Superior temporal gyrus (tissue), 1 donor: ENCODE data around the gene NLGN4Y.

ENCODE experiments used
- DNase-seq: peaks from one replicate; pipeline ENCODE4 v3.0.0-alpha.2; 2016; ENCODE audit errors: extremely low spot score

Gene NLGN4Y

DNA sequence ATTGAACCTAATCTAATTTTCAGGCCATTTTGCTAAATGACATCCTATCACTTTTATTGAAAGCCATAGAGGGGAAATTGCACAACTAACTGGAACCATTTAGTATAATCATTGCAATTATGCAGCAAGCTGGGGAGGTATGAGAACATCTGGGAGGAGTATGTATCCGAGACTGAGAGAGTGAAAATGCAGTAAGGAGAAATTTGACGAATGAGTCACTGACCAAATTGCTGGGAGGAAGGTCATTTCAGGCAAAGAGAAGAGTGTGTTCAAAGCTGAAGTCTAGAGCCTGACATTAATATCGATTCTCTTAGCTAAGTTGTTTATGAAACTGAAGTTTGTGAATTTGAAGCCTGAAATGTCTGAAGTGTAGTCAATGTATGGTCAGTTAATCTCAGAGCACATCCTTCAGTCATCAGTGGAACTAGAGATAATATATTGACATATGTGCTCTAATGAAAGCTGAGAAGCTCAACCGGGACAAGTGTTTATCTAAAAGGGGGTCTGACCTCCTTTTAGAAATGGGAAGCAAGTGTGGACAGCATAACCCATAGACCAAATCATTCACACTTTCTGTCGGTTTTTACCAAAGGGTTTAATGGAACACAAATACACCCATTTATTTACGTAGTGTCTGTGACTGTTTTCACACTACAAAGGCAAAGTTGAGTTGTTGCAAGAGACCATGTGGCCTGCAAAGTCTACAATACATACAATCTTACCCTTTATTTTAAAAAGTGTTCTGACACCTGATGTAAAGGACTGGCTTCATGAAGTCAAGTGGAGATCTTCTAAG lies 120.0 kb downstream of the NLGN4Y start:
- DNase-seq = no peak

DNA sequence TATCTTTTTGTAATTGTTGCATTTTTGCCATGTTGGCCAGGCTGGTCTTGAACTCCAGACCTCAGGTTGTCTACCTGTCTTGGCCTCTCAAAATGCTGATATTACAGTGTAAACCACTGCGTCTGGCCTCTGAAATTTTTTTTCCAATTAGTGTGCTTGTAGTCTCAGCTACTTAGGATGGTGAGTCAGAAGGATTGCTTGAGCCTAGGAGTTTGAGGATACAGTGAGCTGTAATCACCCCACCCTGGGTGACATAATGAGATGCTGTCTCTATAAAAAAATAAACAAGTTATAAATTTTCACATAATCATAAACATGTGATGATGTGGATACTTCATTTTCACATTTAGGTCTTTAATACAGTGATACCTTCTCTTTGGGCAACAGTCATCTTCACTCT lies 154.9 kb downstream of the NLGN4Y start:
- no peak for DNase-seq

GRCh38 chrY:14694543-14694942 lies 170.2 kb downstream of the NLGN4Y start:
- DNase-seq = no peak

DNA sequence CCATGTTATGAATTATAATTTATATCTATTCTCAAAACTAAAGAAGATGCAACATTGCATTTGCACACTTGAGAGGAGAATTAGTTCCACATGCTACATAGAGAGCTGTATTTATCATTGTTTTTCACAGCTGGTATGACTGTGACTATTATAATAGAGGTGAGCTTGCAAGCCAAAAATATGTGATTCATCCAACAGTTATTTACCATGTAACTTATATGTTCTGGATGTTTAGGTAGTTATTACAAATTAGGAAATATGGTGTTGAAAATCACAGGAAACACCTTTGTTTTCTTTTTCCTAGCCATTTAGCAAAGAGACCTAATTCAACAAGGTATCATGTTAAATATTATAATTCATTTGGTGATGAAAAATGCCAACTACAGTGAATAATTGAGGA lies 183.8 kb downstream of the NLGN4Y start:
- no peak for DNase-seq

DNA sequence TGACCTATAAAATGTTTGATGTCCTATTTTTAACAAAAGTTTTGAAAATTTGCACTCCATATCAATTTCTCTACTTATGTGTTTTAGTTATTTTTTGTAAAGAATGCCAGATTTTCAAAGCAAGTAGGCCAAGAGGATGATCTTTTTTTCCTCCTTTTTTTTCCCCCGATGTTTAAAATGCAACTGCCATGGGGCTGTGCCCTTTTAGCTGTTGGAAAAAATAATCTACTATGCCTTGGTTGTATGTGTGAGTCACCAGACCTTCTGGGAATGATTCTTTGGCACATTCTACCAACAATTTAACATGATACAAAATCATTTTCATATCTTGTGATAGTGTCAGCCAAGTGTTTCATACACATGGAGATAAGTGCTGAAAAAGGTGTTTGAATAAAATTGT lies 217.3 kb downstream of the NLGN4Y start:
- DNase-seq = no peak

DNA sequence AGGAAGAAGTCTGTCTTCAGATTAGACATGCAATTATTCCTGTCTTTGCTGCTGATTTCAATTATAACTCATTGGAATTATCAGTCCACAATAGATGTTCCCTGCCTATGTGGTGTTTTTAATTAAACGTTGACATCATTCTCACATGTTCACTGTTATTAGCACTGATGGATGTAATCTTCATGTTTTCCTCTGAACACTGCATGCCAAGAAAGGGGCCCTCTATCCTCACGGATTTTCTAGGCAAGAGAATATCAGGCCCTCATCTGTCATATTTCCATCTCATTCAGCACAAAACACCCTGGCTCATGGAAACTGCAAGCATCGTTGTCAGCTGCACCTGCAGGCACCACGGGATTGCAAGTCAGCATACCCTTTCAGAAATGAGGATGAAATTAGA lies 224.0 kb downstream of the NLGN4Y start:
- no peak for DNase-seq

- no peak for DNase-seq
Measured at GRCh38 chrY:14755571-14755970, 231.2 kb downstream of the NLGN4Y start.

DNA sequence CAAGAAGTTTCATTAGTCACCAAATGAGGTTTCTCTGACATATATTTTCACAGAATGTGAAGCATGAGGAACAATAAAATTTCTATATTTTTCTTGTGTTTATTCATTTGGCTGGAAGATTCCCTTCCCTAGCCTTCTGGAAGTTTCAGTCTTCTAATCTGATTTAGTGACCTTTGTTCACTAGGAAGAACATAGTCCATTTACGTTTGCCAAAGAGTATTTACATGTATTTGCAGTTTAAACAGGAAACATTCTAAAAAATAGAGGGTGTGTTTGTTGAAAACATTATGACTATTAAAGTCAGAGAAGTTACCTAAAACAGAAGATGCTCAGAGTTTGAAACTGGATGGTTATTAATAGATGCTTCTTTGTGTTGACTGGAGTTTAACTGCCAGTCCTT lies 238.6 kb downstream of the NLGN4Y start:
- DNase-seq = no peak

GRCh38 chrY:14763600-14763999 lies 239.3 kb downstream of the NLGN4Y start:
- DNase-seq = peak; percentile 63

- no peak for DNase-seq
Measured at GRCh38 chrY:14778208-14778607, 253.9 kb downstream of the NLGN4Y start.

- no peak for DNase-seq
Measured at GRCh38 chrY:14793104-14793503, 268.8 kb downstream of the NLGN4Y start.

DNA sequence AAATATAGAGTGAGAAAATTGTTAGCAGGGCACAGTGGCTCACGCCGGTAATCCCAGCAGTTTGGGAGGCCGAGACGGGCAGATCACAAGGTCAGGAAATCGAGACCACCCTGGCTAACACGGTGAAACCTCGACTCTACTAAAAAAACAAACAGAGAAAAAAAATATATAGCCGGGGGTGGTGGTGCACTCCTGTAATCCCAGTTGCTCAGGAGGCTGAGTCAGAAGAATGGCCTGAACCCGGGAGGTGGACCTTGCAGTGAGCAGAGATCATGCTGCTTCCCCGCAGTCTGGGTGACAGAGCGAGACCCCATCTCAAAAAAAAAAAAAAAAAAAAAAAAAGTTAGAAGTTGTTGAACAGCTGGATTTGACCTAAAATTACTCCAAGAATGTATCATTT lies 269.3 kb downstream of the NLGN4Y start:
- no peak for DNase-seq

GRCh38 chrY:14798010-14798409 lies 273.7 kb downstream of the NLGN4Y start:
- no peak for DNase-seq

GRCh38 chrY:14801096-14801495 lies 276.8 kb downstream of the NLGN4Y start:
- no peak for DNase-seq

GRCh38 chrY:14802125-14802524 lies 277.8 kb downstream of the NLGN4Y start:
- DNase-seq = no peak

DNA sequence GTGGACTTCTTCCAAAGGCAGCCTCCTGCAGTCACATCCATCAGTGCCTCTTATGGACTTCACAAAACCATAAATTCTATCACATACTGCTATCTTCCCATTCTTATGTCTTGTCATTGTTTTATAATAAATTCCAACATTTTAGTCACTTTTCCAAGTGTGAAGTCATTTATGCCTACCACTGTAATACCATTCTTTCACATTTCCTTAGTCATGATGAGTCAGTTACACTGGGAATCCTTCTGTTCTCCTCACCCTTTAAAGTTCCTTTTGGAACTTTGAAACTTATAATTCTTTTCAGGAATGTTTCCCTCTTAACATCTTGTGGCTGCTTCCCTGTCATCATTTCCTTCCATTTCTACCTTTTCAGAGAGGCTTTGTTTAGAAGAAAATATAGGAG lies 279.7 kb downstream of the NLGN4Y start:
- no peak for DNase-seq

GRCh38 chrY:14818452-14818851 lies 294.1 kb downstream of the NLGN4Y start:
- no peak for DNase-seq

GRCh38 chrY:14822201-14822600 lies 297.9 kb downstream of the NLGN4Y start:
- DNase-seq = peak; percentile 71

GRCh38 chrY:14822906-14823305 lies 298.6 kb downstream of the NLGN4Y start:
- no peak for DNase-seq

GRCh38 chrY:14824583-14824982 lies 300.3 kb downstream of the NLGN4Y start:
- no peak for DNase-seq

DNA sequence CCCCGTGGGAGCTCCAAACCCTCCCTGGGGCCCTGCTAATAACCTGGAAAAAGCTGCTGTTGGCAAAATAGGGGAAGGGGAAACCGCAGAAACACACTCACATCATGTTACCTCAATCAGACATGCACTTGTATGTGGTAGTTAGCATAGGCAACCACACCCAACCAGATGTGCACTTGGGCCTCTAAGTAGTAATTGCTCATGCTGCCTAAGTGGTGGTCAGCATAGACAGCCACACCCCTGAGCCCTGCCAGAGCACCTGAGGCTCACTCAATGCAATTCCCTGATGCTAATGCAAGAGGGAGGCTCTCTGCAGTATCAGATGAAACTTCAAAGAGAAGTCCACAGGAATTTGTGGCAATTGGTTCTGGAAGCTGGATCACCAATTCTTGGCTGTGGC lies 301.4 kb downstream of the NLGN4Y start:
- DNase-seq = no peak

DNA sequence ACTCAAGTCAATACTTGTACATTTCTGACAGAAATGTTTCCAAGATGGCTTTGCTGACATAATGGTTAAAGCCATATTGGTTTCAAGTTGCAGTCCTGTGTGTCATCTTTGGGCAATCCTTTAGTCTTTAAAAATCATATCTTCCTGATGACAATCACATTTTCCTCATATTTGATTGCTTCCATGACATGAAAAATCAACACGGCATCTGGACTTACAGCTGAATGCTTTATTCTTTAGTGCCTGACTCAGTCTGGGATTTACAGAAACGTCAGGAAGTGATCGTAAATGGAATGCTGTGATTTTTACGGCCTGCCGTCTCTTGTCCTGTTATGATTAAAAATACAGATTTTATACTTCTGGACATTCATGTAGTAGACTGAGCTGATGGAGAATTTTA lies 304.2 kb downstream of the NLGN4Y start:
- DNase-seq = peak; percentile 28

DNA sequence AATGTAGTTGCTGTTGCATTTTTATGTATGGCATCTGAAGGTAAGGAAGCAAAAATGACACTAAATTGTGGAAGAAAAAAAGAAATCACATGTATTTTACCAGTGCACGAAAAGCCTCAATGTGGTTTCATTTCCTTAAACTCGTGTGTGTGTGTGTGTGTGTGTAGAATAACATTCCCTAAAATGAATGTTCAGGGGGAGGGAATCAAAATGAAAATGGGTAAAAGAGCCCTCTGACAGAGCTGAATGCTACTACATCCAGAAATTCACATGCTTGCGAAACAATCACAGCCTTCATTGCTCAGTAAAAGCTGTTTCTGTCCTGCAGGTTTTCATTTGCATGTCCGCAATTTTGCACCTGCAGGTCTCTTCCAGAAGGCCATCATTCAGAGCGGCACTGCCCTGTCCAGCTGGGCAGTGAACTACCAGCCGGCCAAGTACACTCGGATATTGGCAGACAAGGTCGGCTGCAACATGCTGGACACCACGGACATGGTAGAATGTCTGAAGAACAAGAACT lies 305.1 kb downstream of the NLGN4Y start:
- DNase-seq = peak; percentile 68
